ENCODE measurements around the gene HNRNPM.
"Not testable (repeated sequence)": the region's sequence is repeated elsewhere in the genome, so short reads cannot be mapped to it uniquely, and the experiment has no call there.

HNRNPM gene

DNA sequence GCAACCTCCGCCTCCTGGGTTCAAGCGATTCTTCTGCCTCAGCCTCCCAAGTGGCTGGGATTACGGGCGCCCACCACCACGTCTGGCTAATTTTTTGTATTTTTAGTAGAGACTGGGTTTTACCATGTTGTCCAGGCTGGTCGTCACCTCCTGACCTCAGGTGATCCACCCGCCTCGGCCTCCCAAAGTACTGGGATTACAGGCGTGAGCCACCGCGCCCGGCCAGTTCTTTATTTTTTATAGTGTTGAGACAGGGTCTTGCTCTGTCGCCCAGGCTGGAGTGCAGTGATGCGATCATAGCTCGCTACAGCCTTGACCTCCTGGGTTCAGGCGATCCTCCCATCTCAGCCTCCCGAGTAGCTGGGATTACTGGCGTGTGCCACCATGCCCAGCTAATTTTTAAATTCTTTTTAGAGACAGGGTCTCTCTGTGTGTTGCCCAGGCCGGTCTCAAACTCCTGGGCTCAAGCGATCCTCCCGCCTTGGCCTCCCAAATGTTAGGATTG lies 69.8 kb downstream of the HNRNPM start:
- DNase-seq, result not testable (repeated sequence)

DNA sequence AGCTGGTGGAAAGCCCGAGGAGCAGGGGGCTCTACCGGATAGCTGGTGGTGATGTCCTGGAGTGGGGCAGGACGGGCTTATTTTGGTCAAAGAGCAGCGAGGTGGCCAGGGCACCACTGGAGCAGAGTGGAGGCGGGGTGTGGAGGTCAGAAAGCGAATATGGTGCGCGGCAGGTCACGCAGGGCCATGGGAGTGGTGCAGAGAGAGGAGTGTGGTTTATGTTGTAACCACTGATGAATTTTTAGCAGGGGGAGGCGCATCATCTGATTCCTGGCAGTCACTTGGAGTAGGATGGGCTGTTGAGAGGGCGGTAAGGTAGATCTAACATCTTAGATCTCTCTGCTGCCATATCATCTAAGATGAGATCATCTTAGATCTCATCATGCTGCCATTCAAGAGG lies 70.5 kb downstream of the HNRNPM start:
- DNase-seq, result no peak

DNA sequence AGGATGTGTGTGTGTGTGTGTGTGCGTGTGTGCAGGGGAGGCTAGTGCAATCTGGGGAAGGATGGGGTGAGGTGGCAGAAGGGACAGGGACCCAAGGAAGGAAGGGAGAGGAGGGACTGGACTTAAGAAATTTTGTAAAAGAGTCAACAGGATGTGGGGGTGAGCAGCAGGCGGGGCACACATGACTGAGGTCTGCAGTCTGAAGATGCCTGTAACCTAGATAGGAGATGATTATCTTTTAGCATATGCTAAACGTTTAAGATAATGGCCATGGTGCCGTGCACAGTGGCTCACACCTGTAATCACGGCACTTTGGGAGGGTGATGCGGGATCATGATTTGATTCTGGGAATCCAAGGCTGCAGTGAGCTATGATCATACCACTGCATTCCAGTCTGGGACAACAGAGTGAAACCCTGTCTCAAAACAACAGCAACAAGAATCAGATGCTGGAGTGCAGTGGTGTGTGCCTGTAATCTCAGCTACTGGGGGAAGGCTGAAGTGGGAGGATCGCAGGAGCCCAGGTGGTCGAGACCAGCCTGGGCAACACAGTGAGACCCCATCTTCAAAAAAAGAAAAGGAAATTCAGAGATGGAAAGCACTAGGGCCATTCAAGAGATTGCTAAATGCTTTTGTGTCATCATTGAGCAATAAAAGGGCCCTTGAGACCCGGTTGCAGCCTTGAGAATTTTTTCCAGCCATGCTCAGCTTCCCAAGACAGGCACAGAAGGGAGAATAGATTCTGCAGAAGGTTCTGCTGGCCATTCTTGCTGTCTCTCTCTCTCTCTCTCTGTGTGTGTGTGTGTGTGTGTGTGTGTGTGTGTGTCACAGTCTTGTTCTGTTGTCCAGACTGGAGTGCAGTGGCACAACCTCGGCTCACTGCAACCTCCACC lies 73.0 kb downstream of the HNRNPM start:
- no peak for DNase-seq

DNA sequence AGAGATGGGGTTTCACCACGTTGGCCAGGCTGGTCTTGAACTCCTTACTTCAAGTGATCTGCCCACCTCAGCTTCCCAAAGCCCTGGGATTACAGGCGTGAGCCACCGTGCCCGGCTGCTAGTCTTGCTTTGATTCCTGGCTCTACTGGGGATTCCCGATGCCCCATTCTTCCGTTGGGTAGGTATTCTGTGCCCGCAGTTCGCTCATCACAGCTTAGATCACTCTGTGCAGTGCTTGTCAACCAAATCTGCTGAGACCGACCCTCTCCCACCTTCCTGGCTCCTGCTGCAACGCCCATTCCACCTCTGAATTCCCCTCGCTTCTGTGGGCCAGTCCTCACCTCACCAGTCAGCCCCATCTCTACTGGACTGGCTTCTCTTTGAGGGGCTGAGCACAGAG lies 73.8 kb downstream of the HNRNPM start:
- no peak for DNase-seq

DNA sequence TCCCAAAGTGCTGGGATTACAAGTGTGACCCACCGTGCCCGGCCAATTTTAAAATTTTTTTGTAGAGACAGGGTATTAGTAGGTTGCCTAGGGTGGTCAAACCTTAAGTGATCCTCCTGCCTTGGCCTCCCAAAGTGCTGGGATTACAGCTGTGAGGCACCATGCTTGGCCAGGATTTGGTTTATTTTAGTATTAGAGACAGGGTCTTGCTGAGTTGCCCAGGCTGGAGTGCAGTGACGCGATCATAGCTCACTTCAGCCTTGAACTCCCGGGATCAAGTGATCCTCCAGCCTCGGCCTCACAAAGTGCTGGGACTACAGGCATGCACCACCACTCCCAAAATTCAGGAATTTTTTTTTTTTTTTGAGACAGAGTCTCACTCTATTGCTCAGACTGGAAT lies 74.6 kb downstream of the HNRNPM start:
- no peak for DNase-seq

DNA sequence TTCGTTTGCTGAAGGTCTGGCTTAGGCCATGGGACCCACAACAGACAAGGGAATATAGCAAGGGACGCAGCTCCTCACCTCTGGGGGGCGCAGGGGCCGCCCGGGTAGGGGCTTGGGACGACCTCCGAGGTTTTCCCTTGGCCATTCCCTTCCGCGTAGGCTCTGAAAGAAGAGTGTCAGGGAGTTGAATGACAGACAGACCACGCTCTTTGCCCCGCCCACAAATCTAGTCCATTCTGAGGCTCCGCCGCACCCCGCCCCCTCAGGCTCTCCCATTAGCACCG lies 80.6 kb downstream of the HNRNPM start:
- DNase-seq, result no peak

DNA sequence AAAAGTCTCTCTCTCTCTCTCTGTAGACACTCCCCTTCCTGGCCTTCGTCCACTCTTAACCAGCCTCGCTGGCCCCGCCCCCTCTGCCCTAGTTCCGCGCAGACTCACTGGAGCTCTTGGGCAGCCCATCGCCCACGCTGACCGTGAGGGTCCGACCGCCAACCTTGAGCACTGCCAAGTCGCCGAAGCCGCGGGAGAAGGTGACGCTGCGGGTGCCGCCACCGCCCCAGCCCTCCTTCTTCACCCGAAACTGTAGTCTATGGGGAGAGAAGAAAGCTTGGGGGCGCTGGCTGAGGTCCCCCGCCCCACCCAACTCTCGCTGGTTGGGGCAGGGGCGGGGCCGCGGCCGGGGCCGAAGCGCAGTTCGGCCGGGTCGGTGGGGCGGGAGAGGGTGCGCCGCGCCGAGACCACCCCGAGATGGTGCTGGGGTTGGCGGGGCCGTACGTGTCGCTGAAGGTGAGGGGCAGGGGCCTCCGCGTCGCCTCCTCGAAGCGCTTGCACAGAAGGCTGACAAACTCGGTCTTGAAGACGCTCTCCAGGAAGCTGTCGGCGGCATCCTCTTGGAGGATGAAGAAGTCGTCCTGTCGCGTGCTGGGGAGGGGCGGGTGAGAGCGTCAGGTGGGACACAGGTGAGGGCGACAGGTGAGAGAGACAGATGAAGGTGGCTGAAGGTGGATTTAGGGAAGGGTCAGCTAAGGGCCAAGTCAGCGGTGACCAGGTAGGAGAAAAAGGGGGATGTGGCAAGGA lies 81.7 kb downstream of the HNRNPM start:
- peak; percentile 87 for DNase-seq

DNA sequence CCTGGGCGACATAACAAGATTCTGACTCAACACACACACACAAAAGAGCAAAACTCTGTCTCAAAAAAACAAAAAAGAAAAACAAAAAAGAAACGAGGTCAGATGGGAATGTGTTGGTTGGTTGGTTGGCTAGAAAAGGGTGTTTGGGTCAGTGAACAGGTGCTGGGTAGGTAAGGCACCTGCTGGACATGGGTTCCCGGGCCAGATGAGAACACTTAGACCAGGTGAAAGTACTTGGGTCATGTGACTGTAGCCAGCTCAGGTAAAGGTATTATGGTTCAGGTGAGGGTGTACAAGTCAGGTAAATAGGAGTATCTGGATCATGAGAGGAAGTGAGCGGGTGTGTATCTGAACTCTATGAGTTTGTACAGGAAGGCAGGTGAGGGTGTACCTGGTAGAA lies 83.7 kb downstream of the HNRNPM start:
- no peak for DNase-seq

DNA sequence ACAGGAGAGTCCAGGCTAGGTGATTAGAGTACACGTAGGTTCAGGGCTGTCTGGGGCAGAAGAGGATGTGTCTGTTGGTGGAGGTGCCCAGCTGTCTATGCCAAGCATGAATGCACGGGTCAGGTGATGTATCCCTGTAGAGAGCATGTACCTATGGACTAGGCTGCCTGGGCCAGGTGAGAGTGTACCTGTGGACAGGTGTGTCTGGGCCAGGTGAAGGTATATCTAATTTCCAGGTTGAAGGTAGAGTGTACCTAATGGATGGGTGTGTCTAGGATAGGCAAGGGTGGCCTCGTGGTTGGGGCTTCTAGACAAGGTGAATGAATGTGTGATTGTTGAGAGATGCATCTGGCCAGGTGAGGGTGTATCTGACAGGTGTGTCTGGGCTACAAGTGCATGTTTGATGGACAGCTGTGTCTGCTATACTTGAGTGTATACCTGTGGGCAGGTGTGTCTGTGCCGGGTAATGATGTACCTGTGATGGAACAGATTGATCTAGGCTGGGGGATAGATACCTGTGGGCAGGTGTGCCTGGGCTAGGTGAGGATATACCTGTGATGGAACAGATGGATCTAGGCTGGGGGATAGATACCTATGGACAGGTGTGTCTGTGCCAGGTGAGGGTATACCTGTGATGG lies 84.7 kb downstream of the HNRNPM start:
- DNase-seq, result no peak

DNA sequence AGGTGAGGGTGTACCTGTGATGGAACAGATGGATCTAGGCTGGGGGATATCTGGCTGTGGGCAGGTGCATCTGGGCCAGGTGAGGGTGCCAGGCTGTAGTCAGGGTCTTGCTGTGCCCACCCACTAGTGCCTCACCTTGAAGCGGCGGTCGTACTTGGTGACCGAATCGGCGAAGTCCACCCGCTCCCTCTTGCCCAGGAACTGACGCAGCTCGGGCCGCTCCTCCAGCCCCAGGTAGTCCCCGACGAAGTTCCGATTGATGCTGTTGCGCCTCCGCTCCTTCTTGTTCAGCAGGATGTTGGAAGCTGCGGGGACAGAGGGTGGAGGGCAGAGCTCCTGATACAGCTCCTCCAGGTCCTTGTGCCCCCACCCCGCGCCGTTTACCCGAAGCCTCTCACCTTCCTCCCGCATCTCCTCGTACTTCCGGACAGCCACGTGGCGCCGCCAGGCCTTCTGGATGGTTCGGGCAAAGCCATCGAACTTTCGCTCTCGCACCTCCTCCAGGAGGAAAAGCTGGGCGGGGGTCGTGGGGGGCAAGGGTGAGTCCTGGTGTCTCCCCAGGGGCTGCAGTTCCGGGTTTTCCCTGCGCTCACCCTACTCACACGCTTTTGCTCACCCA lies 85.4 kb downstream of the HNRNPM start:
- no peak for DNase-seq

DNA sequence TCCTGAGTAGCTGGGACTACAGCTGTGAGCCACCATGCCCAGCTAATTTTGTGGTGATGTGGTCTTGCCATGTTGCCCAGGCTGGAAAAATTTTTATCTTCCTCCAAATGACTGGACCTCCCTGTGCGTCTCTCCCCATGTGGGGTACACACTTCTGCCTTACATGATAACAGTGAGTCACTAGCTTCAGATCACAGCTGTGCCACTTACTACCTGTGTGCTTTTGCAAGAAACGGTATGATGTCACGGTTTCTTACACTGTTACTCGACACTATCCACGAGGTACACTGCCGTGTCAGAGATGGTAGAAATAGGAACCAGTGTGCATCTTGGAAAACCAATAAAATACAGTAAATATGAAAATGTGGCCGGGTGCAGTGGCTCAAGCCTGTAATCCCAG lies 86.7 kb downstream of the HNRNPM start:
- no peak for DNase-seq

DNA sequence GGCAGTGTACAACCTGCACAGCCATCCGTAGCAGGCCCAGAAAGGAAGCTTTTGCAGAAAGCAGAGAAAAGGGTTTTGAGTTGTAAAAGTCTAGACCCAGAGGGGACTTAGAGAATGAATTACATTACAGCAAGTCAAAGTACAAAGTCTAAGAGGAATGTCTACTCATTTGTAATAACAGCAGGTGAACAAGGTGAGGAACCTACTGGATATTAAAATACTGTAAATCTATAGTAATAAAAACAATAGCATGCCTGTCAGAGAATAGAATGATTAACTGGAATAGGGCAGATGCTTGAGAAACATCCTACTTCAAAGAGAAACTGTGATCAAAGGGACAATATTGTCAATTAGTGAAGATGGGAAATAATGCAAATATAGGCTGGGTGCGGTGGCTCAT lies 87.5 kb downstream of the HNRNPM start:
- no peak for DNase-seq

DNA sequence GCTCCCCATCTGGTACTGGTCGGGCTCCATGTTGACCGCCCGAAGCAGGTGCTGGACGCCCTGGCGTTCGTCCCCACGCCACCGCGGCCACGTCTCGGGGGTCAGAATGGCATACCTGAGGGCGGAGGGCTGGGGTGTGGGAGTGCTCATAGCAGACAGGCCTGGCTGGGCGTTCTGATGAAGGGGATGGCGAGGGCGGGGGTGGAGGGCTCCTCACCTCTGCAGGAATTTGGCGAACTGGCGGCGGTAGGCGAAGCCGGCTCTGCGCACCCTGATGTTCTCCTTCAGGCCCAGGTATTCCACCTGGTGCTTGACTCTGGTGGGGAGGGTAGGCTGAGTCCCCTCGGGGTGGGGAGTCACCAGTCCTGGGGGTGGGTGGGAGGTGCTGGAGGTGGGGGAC lies 91.5 kb downstream of the HNRNPM start:
- no peak for DNase-seq

DNA sequence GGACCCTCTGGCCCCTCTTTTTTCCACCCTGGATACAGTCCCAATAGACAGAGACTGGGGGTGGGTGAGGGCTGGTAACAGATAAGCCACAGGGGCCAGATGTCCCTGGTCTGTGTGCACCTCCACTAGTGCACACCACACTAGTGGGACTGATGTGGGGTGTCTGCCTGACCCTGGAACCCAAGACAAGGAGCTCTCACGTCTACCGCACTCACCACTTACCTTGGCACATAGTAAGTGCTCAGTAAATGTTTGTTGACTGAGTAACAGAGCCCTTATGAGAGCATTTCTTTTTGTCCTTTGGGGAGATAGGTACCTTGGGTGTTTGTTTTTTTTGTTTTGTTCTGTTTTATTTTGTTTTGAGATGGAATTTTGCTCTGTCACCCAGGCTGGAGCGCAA lies 92.3 kb downstream of the HNRNPM start:
- no peak for DNase-seq
